GM18498 (cell line): ENCODE data around the gene RPUSD3.
"Not testable (repeated sequence)": the region's sequence is repeated elsewhere in the genome, so short reads cannot be mapped to it uniquely, and the experiment has no call there.

Experiments used
- ATAC-seq: cut with Tn5 transposase; IDR thresholded peaks from one replicate; pipeline ENCODE4 v1.9.1; 2021; ENCODE audit warnings: mild to moderate bottlenecking, moderate library complexity; ENCODE audit not compliant: unreplicated experiment

The RPUSD3 gene, protein sequence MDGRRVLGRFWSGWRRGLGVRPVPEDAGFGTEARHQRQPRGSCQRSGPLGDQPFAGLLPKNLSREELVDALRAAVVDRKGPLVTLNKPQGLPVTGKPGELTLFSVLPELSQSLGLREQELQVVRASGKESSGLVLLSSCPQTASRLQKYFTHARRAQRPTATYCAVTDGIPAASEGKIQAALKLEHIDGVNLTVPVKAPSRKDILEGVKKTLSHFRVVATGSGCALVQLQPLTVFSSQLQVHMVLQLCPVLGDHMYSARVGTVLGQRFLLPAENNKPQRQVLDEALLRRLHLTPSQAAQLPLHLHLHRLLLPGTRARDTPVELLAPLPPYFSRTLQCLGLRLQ

DNA sequence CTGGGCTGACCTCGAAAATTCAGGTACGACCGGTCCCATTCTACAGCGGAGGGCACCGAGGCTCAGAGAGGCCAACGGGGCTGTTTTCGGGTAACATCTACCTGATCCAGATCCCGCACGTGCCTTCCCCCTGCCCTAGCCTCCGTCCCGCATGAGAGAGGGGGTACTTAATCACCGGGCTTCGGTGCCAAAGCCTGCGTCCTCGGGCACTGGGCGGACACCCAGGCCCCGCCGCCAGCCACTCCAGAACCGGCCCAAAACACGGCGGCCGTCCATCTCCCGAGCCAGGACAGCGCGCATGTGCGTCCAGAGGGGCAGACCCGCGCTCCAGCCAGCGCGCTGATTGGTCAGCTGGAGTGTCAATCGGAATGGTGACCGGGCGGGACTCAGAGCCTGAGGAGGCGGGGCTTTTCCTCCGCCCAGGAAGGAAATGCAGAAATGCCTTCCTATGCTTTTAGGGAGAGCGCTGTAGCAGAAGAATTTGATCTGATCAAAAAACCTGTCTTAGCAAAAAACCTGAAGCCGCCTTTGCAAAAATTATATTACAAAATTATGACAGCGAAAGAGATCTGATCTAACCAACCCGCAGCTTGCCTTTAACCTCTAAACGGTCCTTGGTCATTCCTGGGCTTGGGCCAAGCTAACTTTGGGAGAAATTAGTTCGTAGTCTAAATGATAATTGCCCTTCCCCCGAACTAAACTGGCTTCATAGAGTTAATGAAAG lies at the start of gene RPUSD3:
RPUSD3 (minus strand) TSS at position 294 of the 724 bp plus-strand sequence; CDS start at position 276, 18 bp downstream.
- ATAC-seq: peak; percentile 98

DNA sequence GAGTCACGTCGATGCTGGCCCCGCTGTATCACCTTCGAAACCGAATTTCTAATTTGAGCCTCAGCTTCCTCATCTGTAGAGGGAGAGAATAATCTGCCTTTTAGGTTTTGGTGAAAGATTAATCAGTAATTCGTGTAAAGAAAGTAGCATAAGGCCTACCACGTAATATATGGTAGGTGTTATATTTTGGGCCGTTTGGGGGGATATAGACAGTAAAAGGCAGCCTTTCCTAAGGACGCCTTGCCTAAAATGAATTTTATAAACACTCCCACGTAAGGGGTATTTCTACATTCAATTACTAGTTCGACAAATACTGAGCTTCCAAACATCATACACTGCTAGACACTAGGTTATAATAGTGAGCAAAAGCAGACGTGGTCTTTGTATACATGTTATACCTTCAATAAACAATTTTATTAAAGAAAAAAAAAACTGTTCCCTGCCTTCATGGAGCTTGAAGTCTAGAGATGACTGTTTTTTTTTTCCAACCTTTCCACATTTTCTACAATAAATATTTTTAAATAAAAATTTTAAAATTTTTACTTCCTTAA lies 47.3 kb upstream of the RPUSD3 start:
- no peak for ATAC-seq

DNA sequence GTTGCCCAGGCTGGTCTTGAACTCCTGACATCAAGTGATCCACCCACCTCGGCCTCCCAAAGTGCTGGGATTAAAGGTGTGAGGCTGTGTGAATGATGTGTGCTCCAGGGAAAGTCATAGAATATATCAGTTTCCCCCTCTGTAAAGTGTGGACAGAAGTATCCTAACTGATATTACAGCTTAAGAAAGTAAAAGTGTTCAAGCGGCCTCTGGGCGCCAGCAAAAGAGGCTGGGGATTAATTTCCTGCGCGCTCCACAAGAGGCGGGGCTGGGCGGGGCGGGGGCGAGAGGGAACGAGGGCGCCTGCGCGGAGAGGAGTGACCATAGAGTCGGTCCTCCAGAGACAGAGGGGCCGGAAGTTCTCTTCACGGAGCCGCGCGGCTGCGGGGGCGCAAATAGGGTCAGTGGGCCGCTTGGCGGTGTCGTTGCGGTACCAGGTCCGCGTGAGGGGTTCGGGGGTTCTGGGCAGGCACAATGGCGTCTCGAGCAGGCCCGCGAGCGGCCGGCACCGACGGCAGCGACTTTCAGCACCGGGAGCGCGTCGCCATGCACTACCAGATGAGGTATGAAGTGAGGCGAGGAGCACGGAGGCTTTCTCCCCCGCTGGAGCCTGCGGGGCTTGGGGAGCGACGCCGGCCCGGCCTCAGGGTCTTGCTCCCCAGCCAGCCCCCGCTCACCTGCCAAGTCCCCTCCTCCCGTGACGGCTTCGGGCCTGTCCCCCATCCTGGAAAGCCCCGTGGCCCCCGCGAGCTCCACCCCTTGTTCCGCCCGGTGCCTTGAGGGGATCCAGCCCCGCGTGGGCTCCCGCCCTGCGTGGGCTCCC lies 46.7 kb upstream of the RPUSD3 start, which contains the start of gene JAGN1:
JAGN1 (plus strand) TSS at position 362 of the 823 bp plus-strand sequence; CDS start at position 475, 113 bp downstream.
- peak; percentile 87 for ATAC-seq

DNA sequence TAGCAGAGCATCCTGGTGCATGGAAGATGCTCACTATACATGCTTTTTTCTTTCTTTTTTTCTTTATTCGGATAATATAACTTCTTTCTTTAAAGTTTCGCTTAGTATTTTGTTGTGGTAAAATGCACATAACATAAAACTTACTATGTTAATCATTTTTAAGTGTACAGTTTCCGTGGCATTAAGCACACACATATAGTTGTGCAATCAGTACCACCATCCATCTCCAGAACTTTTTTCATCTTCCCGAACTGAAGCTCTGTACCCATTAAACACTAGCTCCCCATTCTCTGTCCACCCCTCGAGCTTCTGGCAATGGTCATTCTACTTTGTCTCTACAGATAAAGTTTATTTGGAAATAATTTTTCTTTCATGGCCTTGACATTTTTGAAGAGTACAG lies 45.6 kb upstream of the RPUSD3 start:
- no peak for ATAC-seq

DNA sequence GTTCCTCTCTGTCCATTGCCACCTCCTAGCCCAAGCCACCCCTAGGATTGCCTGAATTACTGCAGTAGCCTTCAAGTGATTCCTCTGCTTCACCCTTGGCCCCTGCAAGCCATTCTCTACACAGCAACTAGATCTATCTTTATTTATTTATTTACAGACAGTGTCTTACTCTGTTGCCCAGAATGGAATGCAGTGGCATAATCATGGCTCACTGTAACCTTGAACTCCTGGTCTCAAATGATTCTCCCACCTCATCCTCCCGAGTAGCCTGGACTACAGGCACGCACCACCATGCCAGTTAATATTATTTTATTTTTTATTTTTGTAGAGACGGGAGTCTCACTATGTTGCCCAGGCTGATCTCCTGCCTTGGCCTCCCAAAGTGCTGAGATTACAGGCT lies 44.7 kb upstream of the RPUSD3 start:
- ATAC-seq: no peak

DNA sequence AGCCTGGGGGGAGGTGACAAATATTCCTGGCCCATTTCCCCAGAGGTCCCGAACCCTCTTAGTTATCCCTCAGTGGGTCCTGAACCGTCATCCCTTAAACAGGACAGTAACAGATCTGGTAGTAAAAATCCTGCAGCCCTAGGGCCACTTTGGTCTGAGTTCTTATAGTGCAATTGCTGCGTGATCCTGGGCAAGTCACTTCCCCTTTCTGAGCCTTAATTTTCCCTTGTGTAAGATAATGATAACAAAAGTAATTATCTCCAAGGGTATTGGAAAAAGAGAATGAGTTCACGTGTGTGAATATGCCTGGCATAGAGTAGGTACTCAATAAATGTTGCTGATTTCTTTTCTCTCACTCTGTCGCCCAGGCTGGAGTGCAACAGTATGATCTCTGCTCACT lies 43.7 kb upstream of the RPUSD3 start:
- no peak for ATAC-seq

DNA sequence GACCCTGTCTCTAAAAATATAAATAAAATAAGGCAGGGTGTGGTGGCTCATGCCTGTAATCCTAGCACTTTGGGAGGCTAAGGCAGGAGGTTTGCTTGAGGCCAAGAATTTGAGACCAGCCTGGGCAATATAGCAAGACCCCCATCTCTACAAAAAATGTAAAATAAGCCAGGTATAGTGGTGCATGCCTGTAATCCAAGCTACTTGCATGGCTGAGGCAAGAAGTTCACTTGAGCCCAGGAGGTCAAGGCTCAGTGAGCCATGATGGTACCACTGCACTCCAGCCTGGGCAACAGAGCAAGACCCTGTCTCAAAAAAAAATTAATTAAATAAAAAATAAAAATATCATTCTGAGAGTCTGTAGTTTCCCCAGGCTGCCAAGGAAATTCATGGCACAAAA lies 42.5 kb upstream of the RPUSD3 start:
- ATAC-seq: no peak

DNA sequence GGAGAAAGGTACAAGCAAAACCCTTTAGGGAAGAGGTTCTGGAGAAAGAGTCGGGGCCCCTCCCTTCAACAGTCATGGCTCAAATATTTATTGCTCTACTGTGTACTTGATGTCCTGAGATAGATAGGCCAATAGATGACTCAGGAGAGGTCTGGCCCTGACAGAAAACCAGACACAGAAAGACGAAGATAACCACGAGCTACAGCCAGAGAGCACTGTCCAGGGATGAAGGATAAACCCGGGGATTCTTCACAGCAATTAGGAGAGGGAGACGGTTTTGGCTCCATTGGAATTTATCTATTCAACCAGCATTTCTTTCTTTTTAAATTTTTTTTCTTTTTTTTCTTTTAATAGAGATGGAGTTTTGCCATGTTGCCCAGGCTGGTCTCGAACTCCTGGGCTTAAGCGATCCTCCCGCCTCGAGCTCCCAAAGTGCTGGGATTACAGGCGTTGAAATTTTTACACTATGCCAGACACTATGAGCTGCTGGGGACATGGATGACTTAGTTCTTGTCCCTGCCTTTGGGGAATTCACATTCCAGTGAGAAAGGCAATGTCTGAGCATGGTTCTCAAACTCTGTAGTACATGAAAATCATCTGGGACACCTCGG lies 40.9 kb upstream of the RPUSD3 start:
- ATAC-seq: no peak

DNA sequence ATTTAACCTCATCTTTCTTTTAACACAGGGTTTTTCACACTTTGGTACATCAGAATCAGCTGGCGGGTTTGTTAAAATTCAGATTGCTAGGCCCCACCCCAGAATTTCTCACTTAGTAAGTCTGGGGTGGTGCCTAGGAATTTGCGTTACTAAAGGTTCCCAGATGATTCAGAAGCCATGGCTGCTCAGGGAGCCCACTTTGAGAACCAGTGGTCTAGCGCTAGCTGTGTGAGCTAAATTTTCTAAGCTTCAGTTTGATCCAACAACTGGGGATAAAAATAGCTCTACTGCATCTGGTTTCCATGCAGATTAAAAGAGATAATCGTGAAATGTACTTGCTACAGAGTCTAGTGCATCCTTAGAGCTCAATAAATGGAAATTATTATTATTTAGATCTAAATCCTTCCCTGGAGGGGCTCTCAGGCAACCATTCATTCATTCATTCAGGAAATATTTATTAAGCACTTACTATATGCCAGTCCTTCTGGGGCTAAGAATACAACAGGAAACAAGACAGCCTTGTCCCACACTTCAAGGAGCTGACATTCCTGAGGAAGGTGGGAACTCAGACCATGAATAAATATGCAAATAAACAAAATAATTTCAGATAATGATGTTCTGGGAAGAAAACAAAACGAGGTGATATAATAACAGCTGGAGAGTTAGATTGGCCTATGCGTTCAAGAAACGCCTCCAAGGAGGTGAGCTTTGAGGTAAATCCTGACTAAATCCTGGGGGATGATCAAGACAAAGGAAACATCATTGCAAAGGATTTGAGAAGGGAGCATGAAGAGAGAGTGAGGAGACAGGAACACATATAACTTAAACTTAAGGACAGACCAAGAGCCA lies 40.1 kb upstream of the RPUSD3 start:
- no peak for ATAC-seq

DNA sequence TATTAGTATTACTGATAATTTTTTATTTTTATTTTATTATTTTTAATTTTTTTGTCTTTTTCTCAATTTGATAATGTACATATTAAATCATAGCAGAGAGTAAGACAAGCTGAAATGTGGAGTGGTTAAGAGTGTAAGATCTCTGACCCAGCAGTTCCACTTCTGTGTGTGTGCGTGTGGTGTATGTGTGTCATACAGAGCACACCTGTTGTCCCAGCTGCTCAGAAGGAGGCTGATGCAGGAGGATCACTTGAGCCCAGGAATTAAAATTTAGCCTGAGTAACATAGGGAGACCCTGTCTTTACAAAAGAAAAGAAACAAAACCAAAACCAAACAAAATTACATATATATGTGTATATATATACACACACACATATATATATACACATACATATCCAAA lies 37.6 kb upstream of the RPUSD3 start:
- ATAC-seq: no peak

DNA sequence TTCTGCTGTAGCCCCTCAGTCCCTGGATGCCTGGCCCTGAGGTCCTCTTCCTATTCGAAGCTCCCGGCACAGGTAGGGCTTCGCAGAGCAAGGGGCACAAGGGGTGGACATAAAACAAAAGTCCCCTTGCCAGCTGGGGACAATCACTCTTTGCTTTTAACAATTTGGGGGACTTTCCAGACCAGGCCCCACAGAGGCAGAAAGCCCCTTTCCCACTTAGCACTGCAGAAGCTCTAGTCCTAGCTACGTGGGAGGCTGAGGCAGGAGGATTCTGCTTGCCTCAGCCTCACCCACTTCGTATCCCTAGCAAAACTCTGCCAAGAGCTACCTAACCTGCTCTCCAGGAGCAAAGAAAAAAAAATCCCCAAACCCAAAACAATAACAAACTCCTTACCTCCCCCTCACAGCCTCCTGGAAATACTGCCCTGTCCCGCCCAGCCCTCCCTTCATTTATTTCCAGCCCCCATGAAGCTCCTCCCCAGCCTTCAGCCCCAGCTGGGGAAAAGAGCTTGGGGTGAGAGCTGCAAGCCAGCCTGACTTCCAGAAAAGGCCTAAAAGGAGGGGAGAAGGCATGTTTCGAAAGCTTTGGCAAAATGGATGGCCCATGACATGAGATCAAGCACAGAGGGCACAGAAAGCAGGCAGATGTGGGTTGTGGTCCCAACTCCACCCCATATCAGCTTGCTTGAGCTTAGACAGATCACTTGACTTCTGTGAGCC lies 36.2 kb upstream of the RPUSD3 start, which contains the start of gene CIDEC:
CIDEC (minus strand) TSS at position 424 of the 720 bp plus-strand sequence. CDS start 1,767 bp downstream, outside the sequence.
- no peak for ATAC-seq

DNA sequence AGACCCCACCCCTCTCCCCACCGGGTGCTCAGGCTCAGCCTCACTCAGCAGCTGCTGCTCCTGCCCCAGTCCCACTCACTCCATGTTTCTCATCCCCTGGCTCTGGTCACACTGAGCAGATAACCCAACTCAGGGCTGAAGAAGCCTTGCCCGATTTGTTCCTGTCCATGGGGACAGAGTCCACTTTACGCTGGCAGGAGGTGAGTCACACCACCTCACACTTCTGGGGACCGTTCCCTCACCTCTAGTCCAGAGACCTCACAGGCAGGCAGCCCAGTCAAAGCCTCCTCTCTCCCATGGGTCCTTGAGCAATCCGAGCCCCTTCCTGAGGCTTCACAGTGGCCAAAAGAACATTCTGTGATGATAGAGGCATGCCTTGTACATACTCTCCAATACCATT lies 34.9 kb upstream of the RPUSD3 start:
- ATAC-seq: no peak

DNA sequence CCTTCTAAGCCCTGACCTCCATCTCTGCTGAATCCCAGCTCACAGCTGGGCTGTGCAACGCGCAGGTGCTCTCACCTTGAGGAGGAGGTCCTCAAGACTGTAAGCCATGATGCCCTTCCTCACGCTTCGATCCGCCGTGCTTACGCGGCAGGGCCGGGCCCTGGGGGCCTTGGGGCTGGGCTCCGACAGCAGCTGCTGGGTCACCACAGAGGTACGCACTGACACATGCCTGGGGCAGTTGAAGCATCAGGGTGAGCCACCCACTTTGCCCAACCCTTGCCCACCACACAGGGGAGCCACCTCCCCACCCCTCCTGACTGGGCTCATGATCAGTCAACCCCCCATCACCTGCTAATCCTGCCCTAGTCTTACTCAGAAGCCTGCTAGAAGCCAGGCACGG lies 33.2 kb upstream of the RPUSD3 start:
- no peak for ATAC-seq

DNA sequence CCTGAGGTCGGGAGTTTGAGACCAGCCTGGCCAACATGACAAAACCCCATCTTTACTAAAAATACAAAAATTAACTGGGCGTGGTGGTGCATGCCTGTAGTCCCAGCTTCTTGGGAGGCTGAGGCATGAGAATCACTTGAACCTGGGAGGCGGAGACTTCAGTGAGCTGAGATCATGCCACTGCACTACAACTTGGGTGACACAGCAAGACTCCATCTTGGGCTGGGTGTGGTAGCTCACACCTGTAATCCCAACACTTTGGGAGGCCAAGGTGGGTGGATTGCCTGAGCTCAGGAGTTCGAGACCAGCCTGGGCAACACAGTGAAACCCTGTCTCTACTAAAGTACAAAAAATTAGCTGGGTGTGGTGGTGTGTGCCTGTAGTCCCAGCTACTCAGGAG lies 32.4 kb upstream of the RPUSD3 start:
- not testable (repeated sequence) for ATAC-seq

DNA sequence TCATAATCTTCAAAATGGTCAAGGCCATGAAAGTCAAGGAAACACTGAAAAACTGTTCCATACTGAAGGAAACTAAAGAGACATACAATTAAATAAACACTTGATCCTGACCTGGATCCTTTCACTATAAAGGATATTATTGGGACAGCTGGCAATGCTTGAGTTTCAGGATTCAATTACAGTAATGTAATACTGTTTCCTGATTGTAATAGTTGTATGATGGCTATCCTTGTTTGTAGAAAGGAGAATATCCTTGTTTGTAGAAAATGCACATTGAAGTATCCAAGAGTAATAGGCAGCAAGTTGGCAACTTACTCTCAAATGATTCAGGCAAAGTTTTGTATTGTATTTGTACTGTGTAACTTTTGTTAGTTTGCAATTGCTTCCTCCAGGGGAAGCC lies 31.6 kb upstream of the RPUSD3 start:
- ATAC-seq: no peak

DNA sequence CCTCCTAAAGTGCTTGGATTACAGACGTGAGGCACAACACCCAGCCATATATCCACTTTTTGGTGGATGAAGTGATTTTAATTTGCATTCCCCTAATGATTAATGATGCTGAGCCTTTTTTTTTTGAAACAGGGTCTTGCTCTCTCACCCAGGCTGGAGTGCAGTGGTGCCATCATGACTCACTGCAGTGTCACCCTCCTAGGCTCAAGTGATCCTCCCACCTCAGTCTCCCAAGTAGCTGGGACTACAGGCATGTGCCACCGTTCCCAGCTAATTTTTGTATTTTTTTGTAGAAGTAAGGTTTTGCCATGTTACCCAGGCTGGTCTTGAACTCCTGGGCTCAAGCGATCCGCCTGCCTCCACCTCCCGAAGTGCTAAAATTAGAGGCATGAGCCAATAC lies 28.3 kb upstream of the RPUSD3 start:
- not testable (repeated sequence) for ATAC-seq

DNA sequence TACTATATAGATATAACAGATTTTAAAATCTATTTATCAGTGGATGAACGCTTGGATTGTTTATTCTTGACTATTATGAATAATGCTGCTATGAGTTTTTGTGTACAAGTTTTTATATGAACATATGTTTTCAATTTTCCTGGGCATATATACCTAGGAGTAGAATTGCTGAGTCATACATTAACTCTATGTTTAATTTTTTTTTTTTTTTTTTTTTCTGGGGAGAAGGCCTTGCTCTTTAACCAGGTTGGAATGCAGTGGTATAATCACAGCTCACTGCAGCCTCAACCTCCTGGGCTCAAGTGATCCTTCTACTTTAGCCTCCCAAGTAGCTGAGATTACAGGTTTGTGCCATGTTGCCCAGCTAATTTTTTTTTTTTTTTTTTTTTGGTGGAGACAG lies 27.2 kb upstream of the RPUSD3 start:
- no peak for ATAC-seq

DNA sequence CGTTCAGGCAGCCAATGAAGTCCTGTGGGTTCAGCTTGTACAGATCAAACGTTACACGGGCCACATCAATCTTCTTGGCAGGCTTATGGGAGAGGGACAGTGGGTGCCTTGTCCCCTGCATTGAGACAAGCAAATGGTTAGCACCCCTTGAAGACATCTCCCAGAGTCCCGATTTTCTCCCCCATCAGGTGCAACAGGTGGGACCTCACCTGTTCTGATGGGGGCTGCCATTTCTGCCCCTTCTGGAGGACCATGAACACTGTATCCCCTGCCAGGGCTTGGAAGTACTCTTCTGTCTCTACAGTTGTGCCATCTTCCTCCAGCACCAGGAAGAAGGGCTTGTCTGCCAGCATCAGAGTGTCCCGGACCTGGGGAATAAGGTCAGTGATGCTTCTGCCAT lies 26.1 kb upstream of the RPUSD3 start:
- ATAC-seq: no peak

DNA sequence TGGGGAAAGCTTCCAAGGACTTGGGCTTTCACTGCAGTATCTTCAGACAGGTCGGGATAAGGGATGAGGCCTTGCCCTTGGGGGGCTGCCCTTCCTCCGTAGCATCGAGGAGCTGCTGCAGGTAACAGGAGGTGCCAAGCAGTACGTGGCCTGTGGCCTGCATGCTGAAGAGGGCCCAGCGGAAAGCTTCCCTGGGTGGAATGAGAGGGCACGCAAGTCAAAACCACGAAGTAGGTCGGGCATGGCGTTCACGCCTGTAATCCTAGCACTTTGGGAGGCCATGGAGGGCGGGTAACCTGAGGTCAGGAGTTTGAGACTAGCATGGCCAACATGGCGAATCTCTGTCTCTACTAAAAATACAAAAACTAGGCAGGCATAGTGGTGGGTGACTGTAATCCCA lies 23.3 kb upstream of the RPUSD3 start:
- no peak for ATAC-seq
